Fibroblast of pulmonary artery (primary cell): Measurements from ENCODE around the gene DRC1.

Experiments
- DNase-seq: peaks from one replicate; pipeline ENCODE4 v3.0.0-alpha.2; 2010; ENCODE audit warnings: low read depth
- H3K4me3 ChIP-seq: replicated peaks from 2 replicates; pipeline ENCODE4 v1.5.1; 2011; ENCODE audit warnings: low read depth, mild to moderate bottlenecking, control low read depth, low read length, moderate library complexity
- CTCF ChIP-seq: IDR thresholded peaks from 2 replicates; pipeline ENCODE4 v1.5.1; 2011; ENCODE audit warnings: mild to moderate bottlenecking, control low read depth, low read length, inconsistent platforms; ENCODE audit errors: missing control alignments

The DRC1 gene

GRCh38 chr2:26482211-26483026, 80.7 kb downstream of the DRC1 start:
- DNase-seq, result no peak
- no peak for TF ChIP-seq CTCF
- no peak overlapping the region for H3K4me3 ChIP-seq

- DNase-seq, result no peak
- no peak overlapping the region for H3K4me3 ChIP-seq
- TF ChIP-seq CTCF, result no peak
These were observed 81.3 kb downstream of the DRC1 start for GRCh38 chr2:26483027-26483326.

GRCh38 chr2:26483516-26483915, 81.8 kb downstream of the DRC1 start:
- H3K4me3 ChIP-seq, result no peak overlapping the region
- DNase-seq, result no peak
- no peak for TF ChIP-seq CTCF

GRCh38 chr2:26483957-26484565, 82.3 kb downstream of the DRC1 start:
- no peak for TF ChIP-seq CTCF
- no peak overlapping the region for H3K4me3 ChIP-seq
- peak; percentile 29 for DNase-seq

GRCh38 chr2:26484579-26484978, 82.9 kb downstream of the DRC1 start:
- no peak for TF ChIP-seq CTCF
- H3K4me3 ChIP-seq, result no peak overlapping the region
- DNase-seq, result no peak

GRCh38 chr2:26485099-26485498, 83.4 kb downstream of the DRC1 start:
- no peak for TF ChIP-seq CTCF
- H3K4me3 ChIP-seq, result no peak overlapping the region
- DNase-seq, result no peak

GRCh38 chr2:26485725-26486418, 84.2 kb downstream of the DRC1 start:
- TF ChIP-seq CTCF, result no peak
- H3K4me3 ChIP-seq, result no peak overlapping the region
- no peak for DNase-seq
